ENCODE measurements around the gene EHBP1L1. TPM values are rescaled to one million over a fixed set of nuclear protein-coding genes. Genes with fewer than 3 reads are reported as not detected.

EHBP1L1 gene
- total RNA-seq, 1 experiment from 2014 or later: 126 TPM

GRCh38 chr11:65621460-65621859 is 45.6 kb downstream of the EHBP1L1 start:
- no peaks in the 10 kb centered on the region for H3K9me2 ChIP-seq (replicated peaks; ENCODE audit: low read length)
- no peak overlapping the region for H2AFZ ChIP-seq (ENCODE audit: low read length)
- no peak overlapping the region for H3K27ac ChIP-seq (ENCODE audit: low read length)
- no peak overlapping the region for H3K4me3 ChIP-seq (ENCODE audit: low read length)
- no peak overlapping the region for H3K4me2 ChIP-seq (ENCODE audit: low read length)
- H3K27me3 ChIP-seq (ENCODE audit: low read length): no peaks in the 10 kb centered on the region
- H3K79me2 ChIP-seq (ENCODE audit: low read length): peaks cover 34% of the 10 kb centered on the region
- BruUV-seq (replicated peaks): no TSS peak
- TF ChIP-seq CTCF (conservative IDR thresholded peaks at IDR 0.05; ENCODE audit: low read depth, low read length): no peak
- no peak for TF ChIP-seq EZH2phosphoT487 (IDR thresholded peaks at IDR 0.05; ENCODE audit: borderline replicate concordance, low read length)
- TF ChIP-seq EZH2 (IDR thresholded peaks at IDR 0.05; ENCODE audit: low read length, unreplicated experiment): no peak
- POLR2A ChIA-PET (ENCODE audit: unreplicated experiment): no interaction called here
- no peak overlapping the region for H3K9ac ChIP-seq (ENCODE audit: low read length)
- intact Hi-C loops (cut with micrococcal nuclease): no loop called here
- no peak for DNase-seq
- H3K36me3 ChIP-seq (ENCODE audit: low read depth, low read length): peaks cover 53% of the 10 kb centered on the region
- H4K20me1 ChIP-seq (ENCODE audit: low read length): peaks cover 14% of the 10 kb centered on the region
- CTCF ChIA-PET: no interaction called here
- no peaks in the 10 kb centered on the region for H3F3A ChIP-seq (ENCODE audit: low read length, unreplicated experiment)
- peaks cover 10% of the 10 kb centered on the region for H3K4me1 ChIP-seq (ENCODE audit: insufficient read depth, low read length)
- ATAC-seq: no peak
- H3K9me3 ChIP-seq (ENCODE audit: low read length): no peaks in the 10 kb centered on the region

GRCh38 chr11:65622011-65622410 is 46.2 kb downstream of the EHBP1L1 start:
- Histone ChIP-seq H3K9me3 (ENCODE audit: low read length) (no peaks in the 10 kb centered on the region), H3K79me2 (ENCODE audit: low read length) (peaks cover 28% of the 10 kb centered on the region), H3K27ac (ENCODE audit: low read length) (no peak overlapping the region), H3K4me3 (ENCODE audit: low read length) (no peak overlapping the region), H3K27me3 (ENCODE audit: low read length) (no peaks in the 10 kb centered on the region), H4K20me1 (ENCODE audit: low read length) (peaks cover 9% of the 10 kb centered on the region; the same call in 1 of the 2 replicates), H3K36me3 (ENCODE audit: low read depth, low read length) (peaks cover 58% of the 10 kb centered on the region), H2AFZ (ENCODE audit: low read length) (no peak overlapping the region), H3K4me1 (ENCODE audit: insufficient read depth, low read length) (peaks cover 5% of the 10 kb centered on the region), H3F3A (ENCODE audit: low read length, unreplicated experiment) (no peaks in the 10 kb centered on the region), H3K9me2 (replicated peaks; ENCODE audit: low read length) (no peaks in the 10 kb centered on the region), H3K9ac (ENCODE audit: low read length) (no peak overlapping the region), H3K4me2 (ENCODE audit: low read length) (no peak overlapping the region)
- ChIA-PET CTCF (no interaction called here), POLR2A (ENCODE audit: unreplicated experiment) (no interaction called here)
- no peak for DNase-seq
- TF ChIP-seq EZH2phosphoT487 (IDR thresholded peaks at IDR 0.05; ENCODE audit: borderline replicate concordance, low read length) (no peak), EZH2 (IDR thresholded peaks at IDR 0.05; ENCODE audit: low read length, unreplicated experiment) (no peak), CTCF (conservative IDR thresholded peaks at IDR 0.05; ENCODE audit: low read depth, low read length) (no peak)
- ATAC-seq: no peak
- no TSS peak for BruUV-seq (replicated peaks)
- intact Hi-C loops (cut with micrococcal nuclease): no loop called here

GRCh38 chr11:65623177-65623576 is 47.3 kb downstream of the EHBP1L1 start:
- Histone ChIP-seq H3K9me2 (replicated peaks; ENCODE audit: low read length) (no peaks in the 10 kb centered on the region), H3K79me2 (ENCODE audit: low read length) (peaks cover 17% of the 10 kb centered on the region), H3K4me1 (ENCODE audit: insufficient read depth, low read length) (no peaks in the 10 kb centered on the region), H2AFZ (ENCODE audit: low read length) (no peak overlapping the region), H3K36me3 (ENCODE audit: low read depth, low read length) (peaks cover 64% of the 10 kb centered on the region), H3K27ac (ENCODE audit: low read length) (no peak overlapping the region), H3K4me3 (ENCODE audit: low read length) (no peak overlapping the region), H4K20me1 (ENCODE audit: low read length) (no peaks in the 10 kb centered on the region), H3F3A (ENCODE audit: low read length, unreplicated experiment) (no peaks in the 10 kb centered on the region), H3K4me2 (ENCODE audit: low read length) (no peak overlapping the region), H3K9me3 (ENCODE audit: low read length) (no peaks in the 10 kb centered on the region), H3K27me3 (ENCODE audit: low read length) (no peaks in the 10 kb centered on the region), H3K9ac (ENCODE audit: low read length) (no peak overlapping the region)
- no TSS peak for BruUV-seq (replicated peaks)
- ATAC-seq: no peak
- no peak for DNase-seq
- POLR2A ChIA-PET (ENCODE audit: unreplicated experiment): interaction anchor here (0.6 kb wide), 1 partner anchor 8 kb away, joined by 5 read pairs; no protein-coding TSS in a partner anchor
- CTCF ChIA-PET: no interaction called here
- intact Hi-C loops (cut with micrococcal nuclease): no loop called here
- no peak for TF ChIP-seq CTCF (conservative IDR thresholded peaks at IDR 0.05; ENCODE audit: low read depth, low read length)
- TF ChIP-seq EZH2phosphoT487 (IDR thresholded peaks at IDR 0.05; ENCODE audit: borderline replicate concordance, low read length): no peak
- TF ChIP-seq EZH2 (IDR thresholded peaks at IDR 0.05; ENCODE audit: low read length, unreplicated experiment): no peak
